ENCODE data around the gene CERS1.
"Not testable (repeated sequence)": the region's sequence is repeated elsewhere in the genome, so short reads cannot be mapped to it uniquely, and the experiment has no call there.

Gene CERS1

DNA sequence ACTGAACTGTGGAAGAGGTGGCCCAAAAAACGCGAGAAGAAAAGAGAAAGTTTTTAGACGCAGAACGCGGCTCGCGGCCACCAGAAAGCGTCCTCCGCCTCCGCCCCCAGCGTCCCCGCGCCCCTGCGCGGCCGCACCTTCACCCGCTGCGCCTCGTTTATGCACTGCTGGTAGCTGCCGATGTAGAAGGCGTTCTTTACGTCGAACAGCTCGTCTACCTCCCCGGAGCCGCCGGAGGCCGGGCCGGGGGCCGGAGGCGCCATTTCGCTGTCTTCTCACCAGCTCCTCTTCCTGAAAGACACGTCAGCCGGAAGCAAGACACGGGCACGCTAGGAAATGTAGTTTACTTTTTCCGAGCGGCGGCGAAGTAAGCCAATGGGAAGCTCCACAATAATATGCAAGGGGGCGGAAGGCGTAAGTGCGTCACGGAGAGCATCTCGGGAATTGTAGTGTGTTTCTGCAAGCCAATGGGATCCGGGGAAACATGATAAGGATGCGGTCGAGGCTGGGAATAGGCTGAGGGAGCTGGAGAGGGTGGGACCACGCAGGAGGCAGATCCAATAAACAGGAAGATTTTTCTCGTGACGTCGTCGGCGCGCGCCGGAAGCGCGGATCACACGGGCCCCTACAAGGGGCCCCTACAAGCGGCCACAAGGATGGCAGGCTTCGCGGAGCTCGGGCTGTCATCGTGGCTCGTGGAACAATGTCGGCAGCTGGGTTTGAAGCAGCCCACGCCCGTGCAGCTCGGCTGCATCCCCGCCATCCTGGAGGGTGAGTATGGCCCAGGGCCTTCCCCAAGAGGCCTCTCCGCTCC, 23.3 kb upstream of the CERS1 start, which contains the start of the genes COPE and DDX49:
TSS of gene COPE (minus strand) at position 302 of the 814 bp plus-strand sequence. CDS start at position 263, 39 bp downstream.
TSS of gene DDX49 (plus strand) at position 630 of the 814 bp plus-strand sequence. CDS start at position 657, 27 bp downstream.
- peak; percentile 100 for DNase-seq (ENCODE audit: low spot score)

DNA sequence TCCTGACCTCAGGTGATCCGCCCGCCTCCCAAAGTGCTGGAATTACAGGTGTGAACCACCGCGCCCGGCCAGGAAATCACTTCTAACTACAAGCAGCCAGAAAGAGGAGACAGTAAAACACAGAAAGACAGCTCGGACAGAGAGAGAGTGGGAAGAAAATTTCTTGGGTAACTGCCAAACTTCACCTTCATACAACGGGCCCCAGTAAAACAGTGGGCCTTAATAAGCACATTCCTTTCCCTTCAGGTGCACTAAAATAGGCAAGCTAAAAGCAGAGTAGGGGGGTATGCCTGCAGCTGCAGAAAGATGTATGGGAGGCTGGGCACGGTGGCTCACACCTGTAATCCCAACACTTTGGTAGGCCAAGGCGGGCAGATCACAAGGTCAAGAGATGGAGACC, 21.6 kb upstream of the CERS1 start:
- not testable (repeated sequence) for DNase-seq (ENCODE audit: low spot score)

DNA sequence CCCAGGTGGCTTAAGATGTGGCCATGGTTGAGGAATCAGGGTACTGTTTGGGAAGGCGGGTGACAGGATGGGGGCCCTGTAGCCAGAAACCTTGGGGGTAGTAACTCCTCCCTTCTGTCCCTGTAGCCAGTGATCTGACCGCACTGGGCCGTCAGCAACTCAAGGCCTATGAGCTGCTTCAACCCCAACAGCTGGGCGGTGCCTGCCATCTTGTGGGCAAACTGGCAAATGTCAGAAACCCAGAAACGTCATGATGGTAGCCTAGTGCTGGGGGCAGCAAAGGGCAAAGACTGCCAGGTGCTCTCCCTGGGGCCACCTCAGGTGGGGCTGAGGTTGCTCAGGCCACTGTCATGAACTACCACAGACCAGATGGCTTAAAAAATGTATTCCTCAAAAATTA, 19.7 kb upstream of the CERS1 start:
- DNase-seq (ENCODE audit: low spot score), result peak; percentile 89

DNA sequence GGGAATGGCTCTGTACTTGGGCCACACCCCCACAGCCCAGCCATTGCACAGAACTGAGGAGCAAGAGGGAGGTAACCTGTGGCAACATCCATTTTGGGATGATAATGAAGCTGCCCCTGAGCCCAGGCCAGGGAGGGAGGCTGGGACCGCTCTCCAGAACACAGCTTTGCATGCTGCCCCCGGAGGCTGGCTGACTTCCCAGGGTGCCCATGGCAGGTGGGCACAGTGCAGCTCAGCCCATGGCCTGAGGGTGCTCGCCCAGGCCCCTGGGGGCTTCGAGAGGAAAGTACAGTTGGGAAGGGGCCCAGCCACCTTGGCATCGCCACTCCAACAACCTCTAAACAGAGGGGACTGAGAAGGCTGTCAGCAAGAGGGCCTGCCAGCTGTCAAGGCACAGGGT, 17.5 kb upstream of the CERS1 start:
- no peak for DNase-seq (ENCODE audit: low spot score)

DNA sequence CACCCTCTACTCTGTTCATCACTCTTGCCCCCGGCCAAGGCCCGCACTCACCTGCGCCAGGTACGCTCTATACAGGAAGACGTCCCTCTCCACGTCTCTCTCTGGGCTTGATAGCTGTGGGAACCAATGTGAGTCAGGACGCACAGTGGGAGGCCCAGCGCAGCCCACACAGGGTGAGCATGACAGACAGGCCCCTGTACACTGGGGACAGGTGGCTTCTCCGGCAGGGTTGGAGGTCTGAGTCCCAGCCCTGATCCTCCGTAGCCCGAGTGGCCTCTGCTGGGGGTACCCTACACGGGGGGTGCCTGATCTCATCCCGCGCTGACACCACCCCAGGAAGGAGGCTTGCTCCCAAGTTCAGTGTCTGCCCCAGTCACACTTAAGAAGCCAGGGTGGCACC, 17.0 kb upstream of the CERS1 start:
- DNase-seq (ENCODE audit: low spot score), result no peak

DNA sequence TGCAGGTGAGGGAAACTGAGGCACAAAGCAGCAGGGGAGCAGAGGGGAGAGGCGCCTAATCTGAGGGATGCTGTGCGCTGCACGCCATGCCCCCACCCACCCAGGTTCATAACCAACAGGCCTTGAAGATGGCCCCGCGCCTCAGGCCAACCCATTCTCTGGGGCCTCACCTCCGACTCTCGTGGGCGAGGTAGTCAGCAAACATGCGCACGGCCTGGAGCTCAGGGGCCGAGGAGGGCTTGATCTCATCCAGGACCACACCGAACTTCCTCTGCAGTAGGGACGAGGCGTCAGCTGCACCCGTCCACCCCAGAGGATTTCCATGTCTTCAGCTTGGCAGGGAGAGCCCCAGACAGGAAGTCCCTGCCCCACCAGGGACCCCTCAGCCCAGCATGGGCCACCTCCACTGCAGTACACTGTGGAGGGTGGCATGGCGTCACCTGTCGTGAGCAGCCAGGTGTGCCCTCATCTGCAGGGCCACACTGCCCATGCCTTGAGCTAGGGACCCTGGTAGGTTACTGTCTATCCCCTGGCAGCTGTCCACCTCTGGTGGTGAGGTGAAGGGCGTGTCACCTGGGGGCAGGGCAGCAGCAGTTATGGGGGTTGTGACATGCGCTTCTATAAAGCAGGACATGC, 15.0 kb upstream of the CERS1 start:
- no peak for DNase-seq (ENCODE audit: low spot score)

DNA sequence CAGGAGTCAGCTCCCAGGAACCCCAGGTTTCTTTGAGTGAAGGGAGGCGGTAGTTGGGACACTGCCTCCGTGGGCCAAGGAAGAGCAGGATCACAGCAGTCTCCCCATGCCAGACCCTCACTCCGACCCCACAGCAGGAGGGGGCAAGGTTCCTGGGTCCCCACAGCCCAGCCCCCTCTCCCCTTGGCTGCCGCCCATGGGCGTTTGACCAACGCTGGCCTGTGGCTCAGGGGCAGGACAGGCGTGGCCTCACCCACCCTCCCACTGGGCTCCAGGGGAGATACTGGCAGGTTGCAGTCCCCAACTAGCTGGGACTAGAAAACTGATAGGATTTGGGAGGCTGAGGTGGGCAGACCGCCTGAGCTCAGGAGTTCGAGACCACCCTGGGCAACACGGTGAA, 14.1 kb upstream of the CERS1 start:
- DNase-seq (ENCODE audit: low spot score), result no peak

DNA sequence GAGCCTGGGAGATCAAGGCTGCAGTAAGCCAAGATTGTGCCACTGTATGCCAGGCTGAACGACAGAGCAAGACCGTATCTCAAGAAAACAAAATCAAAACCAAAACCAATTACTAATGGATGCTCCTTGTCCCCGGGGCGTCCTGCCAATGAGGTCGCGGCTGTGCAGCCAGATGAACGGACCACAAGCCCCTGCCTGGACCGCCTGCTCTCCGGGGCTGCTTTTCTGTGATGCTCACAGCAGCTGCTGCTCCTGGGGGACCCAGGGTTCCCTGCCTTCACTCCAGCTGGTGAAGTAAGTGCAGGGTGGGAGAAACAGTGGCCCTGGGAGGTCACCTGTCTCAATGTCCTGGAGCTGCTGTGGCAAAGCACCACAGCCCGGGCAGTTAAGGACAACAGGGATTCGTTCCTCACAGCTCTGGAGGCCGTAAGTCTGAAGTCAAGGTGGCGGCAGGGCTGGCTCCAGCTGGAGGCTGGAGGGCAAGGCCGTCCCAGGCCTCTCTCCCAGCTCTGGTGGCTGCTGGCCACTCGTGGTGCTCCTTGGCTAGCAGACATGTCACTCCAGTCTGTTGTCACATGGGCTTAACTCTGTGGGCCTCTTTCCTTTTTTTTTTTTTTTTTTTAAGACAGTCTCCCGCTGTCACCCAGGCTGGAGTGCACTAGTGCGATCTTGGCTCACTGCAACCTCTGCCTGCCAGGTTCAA, 13.1 kb upstream of the CERS1 start:
- DNase-seq (ENCODE audit: low spot score), result peak; percentile 59

DNA sequence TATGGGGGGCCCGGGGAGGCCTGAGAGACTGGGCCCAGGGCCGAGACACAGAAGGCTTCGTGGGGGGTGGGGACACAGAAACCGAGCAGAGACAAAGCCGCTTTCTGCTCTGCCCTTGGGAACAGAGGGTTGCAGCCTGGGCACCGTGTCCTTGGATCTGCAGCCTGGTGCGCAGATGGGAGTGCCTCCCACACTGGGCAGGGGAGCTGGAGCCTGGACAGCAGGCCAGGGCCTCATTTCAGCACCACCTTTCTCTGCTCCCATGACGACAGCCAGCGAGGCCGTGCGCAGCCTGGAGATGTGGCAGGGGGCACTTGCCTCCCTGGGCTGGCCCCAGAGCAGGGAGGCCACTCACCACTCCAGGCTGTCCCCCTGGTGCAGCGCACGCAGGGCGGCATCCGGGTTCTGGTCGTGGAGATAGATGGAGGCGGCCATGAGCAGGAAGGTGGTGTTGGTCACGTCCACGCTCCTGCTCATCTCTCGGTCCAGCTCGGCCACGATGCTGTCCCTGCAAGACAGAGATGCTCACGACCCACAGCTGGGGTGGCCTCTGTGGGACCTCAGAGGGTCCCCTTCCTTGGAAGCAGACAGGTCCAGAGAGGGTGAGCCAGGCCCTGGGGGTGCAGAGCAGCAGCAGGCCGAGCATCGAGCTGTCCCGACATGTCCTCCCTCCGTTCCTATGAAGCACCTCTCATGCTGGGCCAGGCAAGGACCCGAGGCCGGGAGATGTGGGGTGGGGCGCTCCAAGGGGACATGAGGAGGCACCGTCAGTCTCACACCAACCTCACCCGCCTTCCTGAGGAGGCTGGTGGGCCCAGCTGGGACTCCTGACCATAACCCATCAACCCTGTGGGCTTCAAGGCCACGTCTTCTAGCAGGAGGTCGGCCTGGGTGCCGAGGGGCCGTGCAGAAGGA, 10.9 kb upstream of the CERS1 start:
- peak; percentile 94 for DNase-seq (ENCODE audit: low spot score)

DNA sequence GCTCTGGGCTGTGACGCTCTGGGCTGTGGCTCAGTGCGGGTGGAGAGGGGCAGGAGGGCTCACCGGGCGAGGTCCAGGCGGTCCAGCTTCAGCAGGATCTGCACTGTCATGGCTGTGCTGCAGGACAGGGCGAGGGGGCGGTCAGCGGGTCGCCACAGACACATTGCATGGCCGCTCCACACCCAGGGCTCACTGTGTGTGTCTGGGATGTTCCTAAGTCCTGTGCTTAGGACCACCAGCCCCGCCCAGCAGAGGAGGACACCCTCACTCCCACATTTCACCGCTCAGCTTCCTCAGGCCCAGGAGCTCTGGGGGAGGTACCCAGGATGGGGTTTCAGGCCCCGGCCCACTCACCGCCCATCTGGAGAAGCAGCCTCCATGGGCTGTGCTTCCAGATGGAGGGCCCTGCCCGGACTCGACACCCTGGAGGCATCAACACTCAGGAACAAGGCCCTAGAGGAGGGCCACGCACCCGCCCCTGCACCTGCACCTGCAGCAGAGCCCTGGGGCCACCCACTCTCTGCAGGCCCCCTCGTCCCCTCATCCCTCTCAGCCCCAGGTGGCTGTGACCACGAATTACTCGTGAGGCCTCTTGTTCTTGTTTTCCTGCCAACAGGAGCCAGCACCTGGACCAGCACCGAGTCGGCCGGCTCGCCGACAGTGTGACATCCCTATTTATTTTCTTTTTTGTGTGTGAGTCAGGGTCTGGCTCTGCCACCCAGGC, 9.7 kb upstream of the CERS1 start:
- DNase-seq (ENCODE audit: low spot score), result no peak

DNA sequence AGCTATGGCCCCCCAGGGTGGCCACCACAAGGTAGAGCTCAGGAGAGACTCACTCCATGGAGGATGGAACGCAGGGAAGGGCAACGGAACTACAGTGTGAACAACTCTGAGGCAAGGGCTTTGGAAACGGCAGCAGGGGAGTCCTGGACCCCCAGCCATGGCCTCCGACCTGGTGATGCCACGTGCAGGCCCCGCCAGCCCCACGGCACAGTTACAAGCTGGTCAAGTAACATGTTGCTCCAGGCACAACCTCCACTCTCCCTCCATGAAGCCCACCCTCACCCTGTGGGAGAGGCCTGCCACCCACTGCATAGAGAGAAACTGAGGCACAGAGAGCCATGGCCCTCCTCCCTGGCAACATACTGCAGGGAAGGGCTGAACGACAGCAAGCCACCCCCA, 9.1 kb upstream of the CERS1 start:
- no peak for DNase-seq (ENCODE audit: low spot score)

DNA sequence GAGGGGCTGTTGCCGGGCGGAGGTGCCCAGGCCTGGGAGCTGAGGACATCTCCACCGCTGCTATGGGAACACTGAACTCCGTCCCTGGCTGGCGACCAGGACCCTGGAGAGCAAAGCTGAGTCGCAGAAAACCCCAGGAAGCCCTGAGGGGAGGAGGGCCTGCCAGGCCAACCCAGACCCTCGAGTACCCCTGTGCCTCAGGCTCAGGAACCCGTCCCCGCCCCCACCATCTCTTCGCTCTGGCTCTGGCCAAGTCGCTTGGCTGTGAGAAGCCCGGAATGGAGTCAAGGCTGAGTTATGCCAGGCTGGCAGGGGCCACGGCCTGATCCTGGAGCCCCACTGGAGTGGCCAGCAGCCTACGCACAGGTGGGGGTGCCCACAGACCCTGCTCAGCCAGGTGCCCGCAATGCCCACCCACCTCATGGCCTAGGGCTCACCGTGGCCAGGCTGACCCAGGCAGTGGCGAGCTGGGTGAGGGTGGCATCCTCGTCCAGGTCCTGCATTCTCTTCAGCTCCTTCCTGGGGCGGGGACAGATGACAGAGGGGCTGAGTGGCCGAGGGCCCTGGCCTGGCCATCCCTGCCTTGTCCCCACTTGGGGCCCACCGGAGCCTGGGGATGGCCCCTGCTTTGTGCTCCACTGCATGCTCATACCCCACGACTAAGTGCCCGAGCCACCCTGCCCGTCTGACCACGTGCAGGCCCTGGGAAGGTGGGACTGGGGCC, 8.5 kb upstream of the CERS1 start:
- DNase-seq (ENCODE audit: low spot score), result peak; percentile 79

DNA sequence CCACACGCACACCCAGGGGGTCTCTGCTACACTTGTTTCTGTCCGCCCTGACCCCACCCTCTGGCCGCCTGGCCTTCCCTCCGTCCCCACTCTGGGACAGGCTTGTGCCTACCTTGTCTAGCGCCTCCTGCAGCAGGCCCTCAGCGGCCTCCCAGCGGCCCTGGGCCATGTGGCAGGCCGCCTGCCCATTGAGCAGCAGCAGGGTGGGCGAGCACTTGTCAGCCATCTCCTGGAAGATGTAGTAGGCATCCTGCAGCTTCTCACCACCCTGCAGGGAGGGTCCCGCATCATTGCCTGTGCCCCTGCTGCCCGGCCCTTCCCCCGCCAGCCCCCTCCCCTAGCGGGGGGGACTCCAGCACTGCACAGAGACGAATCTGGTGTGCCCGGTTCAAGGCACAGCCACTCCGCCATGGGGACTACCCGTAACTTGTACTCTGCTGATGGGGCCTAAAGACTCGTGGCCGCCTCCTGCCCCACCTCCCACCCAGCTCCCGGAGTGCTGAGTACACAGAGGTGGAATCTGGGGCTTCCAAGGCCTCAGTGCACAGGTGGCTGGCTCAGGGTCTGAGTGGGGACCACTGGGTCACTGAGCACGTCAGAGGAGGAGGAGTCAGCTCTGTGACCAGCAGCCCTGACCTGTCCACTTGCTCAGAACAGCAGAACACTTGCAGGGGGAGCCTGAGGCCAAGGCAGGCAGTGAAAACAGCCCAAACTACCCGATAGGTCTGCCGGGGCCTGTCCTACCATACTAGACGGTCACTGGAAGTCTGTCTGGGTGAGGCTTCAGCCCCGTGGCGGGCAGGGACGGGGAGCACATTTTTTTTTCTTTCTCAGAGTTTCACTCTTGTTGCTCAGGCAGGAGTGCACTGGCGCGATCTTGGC, 7.4 kb upstream of the CERS1 start:
- no peak for DNase-seq (ENCODE audit: low spot score)

DNA sequence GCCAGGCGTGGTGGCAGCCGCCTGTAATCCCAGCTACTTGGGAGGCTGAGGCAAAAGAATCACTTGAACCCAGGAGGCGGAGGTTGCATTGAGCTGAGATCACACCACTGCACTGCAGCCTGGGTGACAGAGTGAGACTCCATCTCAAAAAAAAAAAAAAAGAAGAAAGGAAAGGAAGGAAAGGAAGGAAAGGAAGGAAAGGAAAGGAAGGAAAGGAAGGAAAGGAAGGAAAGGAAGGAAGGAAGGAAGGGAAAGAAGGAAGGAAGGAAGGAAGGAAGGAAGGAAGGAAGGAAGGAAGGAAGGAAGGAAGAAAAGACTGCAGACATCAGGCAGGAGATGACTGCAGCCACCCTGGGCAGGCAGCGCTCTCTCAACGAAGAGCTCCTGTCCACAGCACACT, 6.6 kb upstream of the CERS1 start:
- not testable (repeated sequence) for DNase-seq (ENCODE audit: low spot score)

DNA sequence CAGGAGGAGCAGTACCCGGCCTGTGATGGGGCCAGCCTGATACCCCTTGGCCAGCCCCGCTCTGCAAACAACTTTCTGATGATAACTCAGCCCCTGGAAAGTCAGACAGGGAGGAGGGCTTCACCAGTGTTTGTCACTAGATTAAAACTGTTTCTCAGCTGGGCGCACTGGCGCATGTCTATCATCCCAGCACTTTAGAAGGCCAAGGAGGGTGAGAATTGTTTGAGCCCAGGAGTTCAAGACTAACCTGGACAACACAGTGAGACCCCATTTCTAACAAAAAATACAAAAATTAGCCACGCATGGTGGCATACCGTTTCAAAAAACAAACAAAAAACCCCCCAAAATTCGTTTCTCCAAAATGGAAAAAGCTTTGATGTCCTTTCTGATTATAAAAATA, 5.5 kb upstream of the CERS1 start:
- no peak for DNase-seq (ENCODE audit: low spot score)

DNA sequence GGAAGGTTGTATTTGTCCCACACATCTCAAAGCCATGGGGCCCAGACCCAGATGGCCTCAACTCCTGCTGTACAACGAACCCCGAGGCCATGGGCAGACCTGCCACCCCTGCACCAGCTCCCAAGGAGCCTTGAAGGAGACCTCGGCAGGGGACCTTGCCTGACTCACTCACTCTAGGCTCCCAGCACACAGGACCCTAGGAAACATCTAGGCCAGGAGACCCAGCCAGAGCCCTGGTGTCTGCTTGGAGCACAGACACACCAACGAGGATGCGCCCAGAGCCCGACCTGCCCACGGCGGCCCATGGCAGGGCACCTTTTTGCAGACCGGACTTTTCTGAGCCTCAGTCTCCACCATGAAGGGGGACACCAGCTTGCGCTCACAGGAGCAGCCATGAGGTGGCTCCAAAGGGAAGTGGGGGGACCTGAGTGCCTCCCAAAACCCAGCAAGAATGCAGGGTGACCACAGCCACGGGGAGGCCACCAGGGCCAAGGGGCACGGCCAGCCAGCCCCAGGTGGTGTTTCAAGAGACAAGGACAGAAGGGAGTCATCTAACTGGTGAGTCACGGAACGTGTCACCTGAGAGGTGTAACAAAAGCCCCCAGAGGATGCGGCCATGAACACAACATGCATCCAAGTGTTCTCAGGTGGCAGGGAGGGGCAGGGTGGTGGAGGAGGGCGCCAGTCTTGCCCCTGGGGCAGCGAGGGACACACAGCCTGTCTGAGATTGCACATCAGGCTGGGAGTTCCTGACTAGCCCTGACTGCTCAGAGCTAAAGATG, 4.9 kb upstream of the CERS1 start:
- no peak for DNase-seq (ENCODE audit: low spot score)

DNA sequence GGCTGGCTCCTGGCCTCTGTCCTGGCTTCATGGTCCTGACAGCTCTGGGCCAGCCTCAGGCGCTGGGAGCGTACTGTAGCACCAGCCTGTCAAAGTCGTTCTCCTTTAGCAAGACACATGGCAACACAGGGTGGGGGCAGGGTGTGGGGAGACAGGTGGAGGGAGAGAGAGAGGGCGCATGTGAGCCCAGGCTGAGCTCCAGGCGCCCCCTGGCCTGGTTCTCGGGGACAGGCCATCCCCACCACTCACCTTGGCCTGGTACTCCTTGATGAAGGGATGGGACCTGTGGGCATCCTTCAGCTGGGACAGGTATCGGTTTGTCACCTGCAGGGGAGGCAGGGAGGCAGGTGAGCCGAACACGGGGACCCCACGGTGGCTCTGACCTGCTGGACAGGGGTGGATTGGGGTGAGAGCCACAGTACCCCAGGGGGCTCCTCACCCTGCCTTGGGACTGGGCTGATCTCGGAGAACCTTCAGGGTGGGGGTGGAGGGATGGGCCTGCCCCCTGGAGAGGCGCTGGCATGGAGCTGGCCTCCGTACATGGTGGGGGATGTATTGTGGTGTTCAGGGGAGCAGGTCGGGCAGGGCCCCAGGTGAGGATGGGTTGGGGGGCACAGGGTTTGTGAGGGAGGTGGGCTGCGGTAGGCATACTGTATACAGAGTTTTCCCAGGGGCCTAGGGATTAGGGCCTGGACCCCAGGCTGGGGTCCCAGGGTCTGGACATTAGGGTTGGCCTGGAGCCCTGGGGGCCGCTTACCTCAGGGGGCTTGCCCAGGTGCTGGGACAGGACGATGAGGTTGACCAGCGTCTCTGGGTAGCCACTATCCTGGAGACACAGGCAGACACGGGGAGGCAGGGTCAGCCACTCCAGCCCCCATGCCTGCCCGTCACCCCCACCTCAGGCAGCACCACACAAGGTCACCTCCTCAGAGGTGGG, 3.9 kb upstream of the CERS1 start:
- no peak for DNase-seq (ENCODE audit: low spot score)
